ENCODE measurements around the gene GARIN3. TPM values are rescaled to one million over a fixed set of nuclear protein-coding genes. Genes with fewer than 3 reads are reported as not detected.

GARIN3 gene
- total RNA-seq, 1 experiment from 2014 or later: not detected

DNA sequence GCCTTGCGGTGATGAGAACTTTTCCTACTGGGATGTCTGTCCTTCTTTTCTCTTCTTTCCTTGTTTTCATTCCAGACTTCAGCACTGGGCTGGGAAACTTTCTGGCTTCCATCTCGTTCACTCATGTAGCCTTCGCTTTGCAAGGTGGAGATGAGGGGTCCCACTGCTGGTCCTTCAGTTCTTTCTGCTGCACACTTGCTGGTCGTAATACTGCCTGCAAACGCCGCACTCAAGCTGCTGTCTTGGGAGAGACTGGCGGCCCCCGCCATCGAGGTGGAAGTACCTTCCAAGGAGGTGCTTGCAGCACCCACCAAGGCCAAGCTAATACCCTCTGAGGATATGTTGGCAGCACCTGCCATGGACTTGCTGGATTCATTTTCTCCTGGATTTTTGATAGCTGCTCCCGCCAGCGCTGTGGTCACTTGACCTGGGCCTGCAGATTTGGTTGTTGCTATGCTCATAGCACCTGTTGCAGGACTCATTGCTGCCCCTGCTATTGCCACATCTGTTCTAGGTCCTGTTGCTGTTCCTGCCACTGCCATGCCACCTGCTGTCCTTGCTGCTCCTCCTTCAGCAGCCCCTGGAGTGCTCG lies 3.0 kb downstream of the GARIN3 start:
- TF ChIP-seq, protein P1, sequence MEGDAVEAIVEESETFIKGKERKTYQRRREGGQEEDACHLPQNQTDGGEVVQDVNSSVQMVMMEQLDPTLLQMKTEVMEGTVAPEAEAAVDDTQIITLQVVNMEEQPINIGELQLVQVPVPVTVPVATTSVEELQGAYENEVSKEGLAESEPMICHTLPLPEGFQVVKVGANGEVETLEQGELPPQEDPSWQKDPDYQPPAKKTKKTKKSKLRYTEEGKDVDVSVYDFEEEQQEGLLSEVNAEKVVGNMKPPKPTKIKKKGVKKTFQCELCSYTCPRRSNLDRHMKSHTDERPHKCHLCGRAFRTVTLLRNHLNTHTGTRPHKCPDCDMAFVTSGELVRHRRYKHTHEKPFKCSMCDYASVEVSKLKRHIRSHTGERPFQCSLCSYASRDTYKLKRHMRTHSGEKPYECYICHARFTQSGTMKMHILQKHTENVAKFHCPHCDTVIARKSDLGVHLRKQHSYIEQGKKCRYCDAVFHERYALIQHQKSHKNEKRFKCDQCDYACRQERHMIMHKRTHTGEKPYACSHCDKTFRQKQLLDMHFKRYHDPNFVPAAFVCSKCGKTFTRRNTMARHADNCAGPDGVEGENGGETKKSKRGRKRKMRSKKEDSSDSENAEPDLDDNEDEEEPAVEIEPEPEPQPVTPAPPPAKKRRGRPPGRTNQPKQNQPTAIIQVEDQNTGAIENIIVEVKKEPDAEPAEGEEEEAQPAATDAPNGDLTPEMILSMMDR (IDR thresholded peaks at IDR 0.05; ENCODE audit: insufficient read depth in 1 of 2, low read depth in 1 of 2, low read length in 1 of 2, severe bottlenecking in 1 of 2, unreplicated experiment in 1 of 2): no peak
- no peak for DNase-seq
- intact Hi-C loops (cut with micrococcal nuclease; ENCODE audit: unreplicated experiment): no loop called here
- Histone ChIP-seq H3K4me1 (no peaks in the 10 kb centered on the region), H3K27me3 (replicated peaks; ENCODE audit: control insufficient read depth, insufficient read depth, low read length) (peaks cover 2% of the 10 kb centered on the region; the same call in 1 of the 2 replicates), H3K9me3 (no peaks in the 10 kb centered on the region), H3K4me3 (ENCODE audit: low read depth, low read length) (no peak overlapping the region), H3K36me3 (ENCODE audit: control insufficient read depth, insufficient read depth, low read length) (no peaks in the 10 kb centered on the region)
- Mint-ChIP-seq H3K9me3 (ENCODE audit: unreplicated experiment) (no peaks in the 10 kb centered on the region), H3K27ac (ENCODE audit: unreplicated experiment) (no peak overlapping the region), H3K36me3 (ENCODE audit: insufficient read depth, unreplicated experiment) (no peaks in the 10 kb centered on the region), H3K4me1 (ENCODE audit: low read depth, unreplicated experiment) (no peaks in the 10 kb centered on the region), H3K4me3 (ENCODE audit: unreplicated experiment) (no peak overlapping the region), H3K27me3 (ENCODE audit: insufficient read depth, unreplicated experiment) (peaks cover 22% of the 10 kb centered on the region)
- BruUV-seq (replicated peaks): no TSS peak
- ChIA-PET POLR2A (no interaction called here), CTCF (no interaction called here)

DNA sequence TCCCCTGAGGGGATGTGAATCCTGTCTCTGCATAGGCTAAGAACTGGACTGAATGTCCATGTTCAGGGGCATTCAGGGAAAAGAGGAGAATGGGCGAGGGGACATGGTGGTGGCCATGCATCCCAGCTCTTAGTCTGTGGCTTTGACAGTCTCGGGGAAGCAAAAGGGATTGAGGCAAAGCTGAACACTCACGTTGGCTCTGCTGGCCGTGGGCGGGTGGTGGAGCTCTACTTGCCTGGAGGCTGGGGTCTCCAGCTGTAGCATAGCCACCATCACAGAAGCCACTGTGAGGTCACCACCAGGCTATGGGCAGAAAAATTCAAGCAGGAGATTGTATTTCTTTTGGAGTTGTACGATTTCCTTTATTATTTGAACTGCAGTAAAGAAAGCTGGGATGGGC lies 4.1 kb downstream of the GARIN3 start:
- no peak for DNase-seq
- H3K4me1 ChIP-seq: no peaks in the 10 kb centered on the region
- peaks cover 2% of the 10 kb centered on the region; the same call in 1 of the 2 replicates for H3K27me3 ChIP-seq (replicated peaks; ENCODE audit: control insufficient read depth, insufficient read depth, low read length)
- ChIA-PET CTCF (no interaction called here), POLR2A (no interaction called here)
- no peak overlapping the region for H3K27ac Mint-ChIP-seq (ENCODE audit: unreplicated experiment)
- H3K4me3 Mint-ChIP-seq (ENCODE audit: unreplicated experiment): no peak overlapping the region
- TF ChIP-seq, protein P1 (IDR thresholded peaks at IDR 0.05; ENCODE audit: insufficient read depth in 1 of 2, low read depth in 1 of 2, low read length in 1 of 2, severe bottlenecking in 1 of 2, unreplicated experiment in 1 of 2): no peak
- H3K27me3 Mint-ChIP-seq (ENCODE audit: insufficient read depth, unreplicated experiment): peaks cover 21% of the 10 kb centered on the region
- no peaks in the 10 kb centered on the region for H3K4me1 Mint-ChIP-seq (ENCODE audit: low read depth, unreplicated experiment)
- no TSS peak for BruUV-seq (replicated peaks)
- no peak overlapping the region for H3K4me3 ChIP-seq (ENCODE audit: low read depth, low read length)
- H3K9me3 ChIP-seq: no peaks in the 10 kb centered on the region
- H3K36me3 Mint-ChIP-seq (ENCODE audit: insufficient read depth, unreplicated experiment): no peaks in the 10 kb centered on the region
- intact Hi-C loops (cut with micrococcal nuclease; ENCODE audit: unreplicated experiment): no loop called here
- no peaks in the 10 kb centered on the region for H3K36me3 ChIP-seq (ENCODE audit: control insufficient read depth, insufficient read depth, low read length)
- no peaks in the 10 kb centered on the region for H3K9me3 Mint-ChIP-seq (ENCODE audit: unreplicated experiment)

DNA sequence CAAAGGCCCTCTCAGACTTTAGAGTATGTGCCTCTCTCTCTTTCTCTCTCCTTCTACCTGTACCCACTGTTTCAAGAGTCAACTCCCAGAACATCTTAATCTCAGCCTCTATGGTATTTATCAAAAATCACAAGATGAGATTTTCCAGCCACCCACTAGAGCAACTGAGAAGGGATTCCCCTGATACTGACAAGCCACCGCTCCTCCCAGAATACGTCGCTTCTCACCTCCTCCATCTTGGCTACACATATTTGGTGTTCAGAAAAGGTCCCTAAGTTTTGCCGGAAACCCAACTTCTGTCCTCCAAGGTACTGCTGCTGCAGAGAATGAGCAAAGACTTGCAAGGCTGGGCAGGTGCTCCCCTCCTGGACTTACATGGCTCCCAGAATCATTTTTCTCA lies 6.1 kb downstream of the GARIN3 start:
- Mint-ChIP-seq H3K9me3 (ENCODE audit: unreplicated experiment) (no peaks in the 10 kb centered on the region), H3K36me3 (ENCODE audit: insufficient read depth, unreplicated experiment) (no peaks in the 10 kb centered on the region), H3K4me1 (ENCODE audit: low read depth, unreplicated experiment) (no peaks in the 10 kb centered on the region), H3K27me3 (ENCODE audit: insufficient read depth, unreplicated experiment) (peaks cover 27% of the 10 kb centered on the region), H3K4me3 (ENCODE audit: unreplicated experiment) (no peak overlapping the region), H3K27ac (ENCODE audit: unreplicated experiment) (no peak overlapping the region)
- POLR2A ChIA-PET: no interaction called here
- peaks cover 2% of the 10 kb centered on the region; the same call in 1 of the 2 replicates for H3K27me3 ChIP-seq (replicated peaks; ENCODE audit: control insufficient read depth, insufficient read depth, low read length)
- TF ChIP-seq, protein P1 (IDR thresholded peaks at IDR 0.05; ENCODE audit: insufficient read depth in 1 of 2, low read depth in 1 of 2, low read length in 1 of 2, severe bottlenecking in 1 of 2, unreplicated experiment in 1 of 2): no peak
- H3K4me1 ChIP-seq: no peaks in the 10 kb centered on the region
- intact Hi-C loops (cut with micrococcal nuclease; ENCODE audit: unreplicated experiment): no loop called here
- no peak for DNase-seq
- CTCF ChIA-PET: no interaction called here
- H3K36me3 ChIP-seq (ENCODE audit: control insufficient read depth, insufficient read depth, low read length): no peaks in the 10 kb centered on the region
- no peaks in the 10 kb centered on the region for H3K9me3 ChIP-seq
- no peak overlapping the region for H3K4me3 ChIP-seq (ENCODE audit: low read depth, low read length)
- BruUV-seq (replicated peaks): no TSS peak
